CD4-positive, alpha-beta T cell treated with Interleukin-2 at 100 ng/mL for 4 hours (primary cell): Measurements from ENCODE around the gene IPO9.
"Not testable (repeated sequence)": the region's sequence is repeated elsewhere in the genome, so short reads cannot be mapped to it uniquely, and the experiment has no call there.

Source experiments
- DNase-seq: peaks from one replicate; pipeline ENCODE4 v3.0.0-alpha.2; 2020; ENCODE audit warnings: low spot score

The IPO9 gene

GRCh38 chr1:201810466-201811216 is 18.3 kb upstream of the IPO9 start:
- no peak for DNase-seq

- no peak for DNase-seq
Observed at GRCh38 chr1:201813226-201813625, 15.7 kb upstream of the IPO9 start.

- DNase-seq = no peak
Observed at GRCh38 chr1:201816309-201816854, 12.6 kb upstream of the IPO9 start.

GRCh38 chr1:201818971-201819750 is 9.8 kb upstream of the IPO9 start:
- no peak for DNase-seq

- no peak for DNase-seq
Observed at GRCh38 chr1:201820413-201820812, 8.5 kb upstream of the IPO9 start.

- no peak for DNase-seq
Observed at GRCh38 chr1:201825245-201825644, 3.7 kb upstream of the IPO9 start.

- no peak for DNase-seq
Observed at GRCh38 chr1:201826830-201827229, 2.1 kb upstream of the IPO9 start.

GRCh38 chr1:201827321-201828216 is 1.4 kb upstream of the IPO9 start:
- DNase-seq = no peak

- no peak for DNase-seq
Observed at GRCh38 chr1:201828217-201828819, 639 bp upstream of the IPO9 start.

GRCh38 chr1:201831371-201831770 is 2.4 kb downstream of the IPO9 start:
- DNase-seq = no peak

- DNase-seq = no peak
Observed at GRCh38 chr1:201834621-201835020, 5.7 kb downstream of the IPO9 start.

- no peak for DNase-seq
Observed at GRCh38 chr1:201838381-201838780, 9.4 kb downstream of the IPO9 start.

- not testable (repeated sequence) for DNase-seq
Observed at GRCh38 chr1:201839089-201839488, 10.1 kb downstream of the IPO9 start.

GRCh38 chr1:201840055-201840454 is 11.1 kb downstream of the IPO9 start:
- no peak for DNase-seq

GRCh38 chr1:201840490-201840889 is 11.5 kb downstream of the IPO9 start:
- no peak for DNase-seq

- DNase-seq = no peak
Observed at GRCh38 chr1:201841265-201841912, 12.4 kb downstream of the IPO9 start.

- DNase-seq = no peak
Observed at GRCh38 chr1:201842472-201843027, 13.6 kb downstream of the IPO9 start.

GRCh38 chr1:201845331-201846083 is 16.6 kb downstream of the IPO9 start:
- DNase-seq = no peak

GRCh38 chr1:201847150-201847549 is 18.2 kb downstream of the IPO9 start:
- no peak for DNase-seq

GRCh38 chr1:201848230-201848629 is 19.3 kb downstream of the IPO9 start:
- DNase-seq = no peak
